Subcutaneous abdominal adipose tissue (tissue), 5 donors: ENCODE data around the gene IKBKE.
"Not testable (repeated sequence)": the region's sequence is repeated elsewhere in the genome, so short reads cannot be mapped to it uniquely, and the experiment has no call there.

Source experiments
- H3K27ac ChIP-seq: one replicate; pipeline ENCODE4 v1.7.0; 2013; ENCODE audit warnings: low read depth, mild to moderate bottlenecking, inconsistent platforms, low read length, moderate library complexity
- H3K27me3 ChIP-seq, 5 donors: one replicate each; pipeline ENCODE4 v1.7.0; 2013; ENCODE audit warnings: low read length in 5 of 5, inconsistent platforms in 1 of 5; ENCODE audit not compliant: control insufficient read depth in 5 of 5, insufficient read depth in 4 of 5
- H3K36me3 ChIP-seq, 5 donors: one replicate each; pipeline ENCODE4 v1.7.0; 2013; ENCODE audit warnings: low read length in 5 of 5; ENCODE audit not compliant: control insufficient read depth in 5 of 5, insufficient read depth in 5 of 5
- H3K4me1 ChIP-seq, 5 donors: one replicate each; pipeline ENCODE4 v1.7.0; 2013; ENCODE audit warnings: low read length in 5 of 5, mild to moderate bottlenecking in 3 of 5, moderate library complexity in 1 of 5; ENCODE audit not compliant: control insufficient read depth in 5 of 5, insufficient read depth in 5 of 5
- H3K4me3 ChIP-seq, 5 donors: one replicate each; pipeline ENCODE4 v1.7.0; 2013; ENCODE audit warnings: low read length in 5 of 5, low read depth in 1 of 5
- H3K9ac ChIP-seq, 5 donors: one replicate each; pipeline ENCODE4 v1.7.0; 2013; ENCODE audit warnings: low read length in 5 of 5, mild to moderate bottlenecking in 4 of 5, moderate library complexity in 3 of 5
- H3K9me3 ChIP-seq, 5 donors: one replicate each; pipeline ENCODE4 v1.7.0; 2013; ENCODE audit warnings: low read length in 5 of 5; ENCODE audit not compliant: control insufficient read depth in 5 of 5
- donor health status: healthy.
- donor health status: healthy.
- donor health status: healthy.
- donor health status: healthy.
- donor health status: healthy.

Gene IKBKE

GRCh38 chr1:206479183-206480125, 9.2 kb downstream of the IKBKE start:
- Histone ChIP-seq H3K9ac (no peak overlapping the region), H3K36me3 (peaks cover 0 to 52% (median 15%) of the 10 kb centered on the region in 5 donors), H3K4me3 (no peak overlapping the region), H3K27me3 (no peaks in the 10 kb centered on the region), H3K9me3 (no peaks in the 10 kb centered on the region), H3K4me1 (no peaks in the 10 kb centered on the region), H3K27ac (no peak overlapping the region)

DNA sequence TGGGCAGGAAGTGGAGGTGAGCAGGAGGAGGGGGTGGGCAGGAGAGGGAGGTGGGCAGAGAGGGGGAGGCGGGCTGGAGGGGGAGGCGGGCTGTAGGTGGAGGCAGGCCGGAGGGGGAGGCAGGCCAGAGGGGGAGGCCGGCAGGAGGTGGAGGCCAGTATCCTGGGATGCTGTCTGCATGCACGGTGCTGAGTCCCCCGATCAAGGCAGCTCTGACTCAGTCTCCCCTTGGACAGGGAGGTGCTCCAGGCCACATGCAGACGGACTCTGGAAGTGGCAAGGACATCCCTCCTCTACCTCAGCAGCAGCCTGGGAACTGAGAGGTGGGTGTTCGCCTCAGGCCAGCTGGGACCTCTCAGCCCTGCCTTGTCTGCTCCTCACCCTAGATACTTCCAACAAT, 9.9 kb downstream of the IKBKE start:
- no peak overlapping the region for H3K27ac ChIP-seq
- no peak overlapping the region for H3K9ac ChIP-seq
- no peaks in the 10 kb centered on the region for H3K27me3 ChIP-seq
- peaks cover 0 to 52% (median 15%) of the 10 kb centered on the region in 5 donors for H3K36me3 ChIP-seq
- no peaks in the 10 kb centered on the region for H3K9me3 ChIP-seq
- H3K4me3 ChIP-seq, result no peak overlapping the region
- no peaks in the 10 kb centered on the region for H3K4me1 ChIP-seq

GRCh38 chr1:206482611-206483010, 12.3 kb downstream of the IKBKE start:
- no peaks in the 10 kb centered on the region for H3K27me3 ChIP-seq
- H3K9me3 ChIP-seq, result no peaks in the 10 kb centered on the region
- H3K4me1 ChIP-seq, result peaks cover 0 to 5% (median 0%) of the 10 kb centered on the region in 5 donors
- H3K27ac ChIP-seq, result no peak overlapping the region
- no peak overlapping the region for H3K4me3 ChIP-seq
- H3K9ac ChIP-seq, result no peak overlapping the region
- H3K36me3 ChIP-seq, result peaks cover 0 to 40% (median 7%) of the 10 kb centered on the region in 5 donors

DNA sequence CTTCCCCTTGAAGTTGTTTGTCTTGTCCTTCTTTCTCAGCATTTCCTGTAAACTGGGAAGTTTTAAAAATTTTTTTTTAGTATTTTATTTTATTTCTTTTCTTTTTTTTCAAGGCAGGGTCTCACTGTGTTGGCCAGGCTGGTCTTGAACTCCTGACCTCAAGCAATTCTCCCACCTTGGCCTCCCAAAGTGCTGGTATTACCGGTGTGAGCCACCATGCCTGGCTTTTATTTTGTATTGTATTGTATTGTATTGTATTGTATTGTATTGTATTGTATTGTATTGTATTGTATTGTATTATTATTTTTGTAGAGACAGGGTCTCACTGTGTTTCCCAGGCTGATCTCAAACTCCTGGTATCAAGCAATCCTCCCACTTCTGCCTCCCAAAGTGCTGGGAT, 13.6 kb downstream of the IKBKE start:
- H3K4me1 ChIP-seq, H3K27ac ChIP-seq, H3K9me3 ChIP-seq, H3K9ac ChIP-seq, H3K4me3 ChIP-seq, H3K27me3 ChIP-seq: not testable (repeated sequence)
- H3K36me3 ChIP-seq, result peaks cover 0 to 35% (median 7%) of the 10 kb centered on the region in 5 donors

DNA sequence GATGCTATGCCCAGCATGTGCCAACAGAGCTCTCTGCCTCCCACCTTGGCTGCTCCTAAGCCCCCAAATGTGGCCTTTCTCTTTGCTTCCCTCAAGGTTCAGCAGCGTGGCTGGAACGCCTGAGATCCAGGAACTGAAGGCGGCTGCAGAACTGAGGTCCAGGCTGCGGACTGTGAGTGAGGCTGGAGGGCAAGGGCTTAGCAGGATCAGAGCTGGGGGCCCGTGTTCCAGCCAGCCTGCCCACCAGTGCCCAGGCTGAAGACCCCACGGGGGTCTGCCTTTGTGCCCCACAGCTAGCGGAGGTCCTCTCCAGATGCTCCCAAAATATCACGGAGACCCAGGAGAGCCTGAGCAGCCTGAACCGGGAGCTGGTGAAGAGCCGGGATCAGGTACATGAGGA, 14.6 kb downstream of the IKBKE start:
- Histone ChIP-seq H3K4me1 (peaks cover 0 to 5% (median 0%) of the 10 kb centered on the region in 5 donors), H3K4me3 (no peak overlapping the region), H3K9ac (no peak overlapping the region), H3K27ac (no peak overlapping the region), H3K9me3 (no peaks in the 10 kb centered on the region), H3K27me3 (no peaks in the 10 kb centered on the region), H3K36me3 (peaks cover 0 to 33% (median 7%) of the 10 kb centered on the region in 5 donors)

DNA sequence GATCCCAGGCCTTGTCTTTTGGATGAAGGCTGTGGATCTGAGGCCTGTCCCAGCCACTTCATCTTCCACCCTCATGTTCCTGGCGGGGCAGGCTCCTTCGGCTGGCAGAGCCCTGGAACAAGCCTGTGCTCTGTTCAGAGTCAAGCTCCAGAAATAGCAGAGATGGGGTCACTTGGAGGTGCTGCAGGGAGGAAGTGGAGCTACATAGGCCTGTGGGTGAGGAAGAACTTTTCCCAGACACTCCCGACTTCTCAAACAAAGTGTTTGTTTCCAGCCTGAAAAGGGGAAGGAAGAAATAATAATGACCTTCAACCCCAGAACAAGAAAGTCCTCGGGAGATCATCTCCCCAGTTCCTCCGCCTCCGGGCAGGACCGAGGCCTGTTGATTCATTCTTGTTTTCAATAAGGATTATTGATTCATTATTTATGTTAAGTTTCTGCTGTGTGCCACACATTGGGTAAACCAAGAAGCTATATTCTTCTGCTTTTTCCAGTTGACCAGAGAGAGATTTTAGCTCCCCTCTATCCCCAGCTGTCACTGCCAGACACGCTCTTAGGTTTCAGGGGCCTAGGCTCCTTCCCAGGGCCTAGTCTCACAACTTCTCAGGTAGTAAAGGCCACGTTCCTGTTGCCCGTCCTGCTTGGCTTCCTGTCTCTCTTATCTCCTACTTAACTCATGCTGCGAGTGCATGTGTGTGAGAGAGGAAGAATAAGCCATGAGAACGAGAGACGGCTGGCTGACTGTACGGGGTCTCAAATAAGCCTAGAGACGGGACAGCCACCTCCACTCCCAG, 16.9 kb downstream of the IKBKE start:
- Histone ChIP-seq H3K9me3 (no peaks in the 10 kb centered on the region), H3K9ac (no peak overlapping the region), H3K4me3 (no peak overlapping the region), H3K27ac (no peak overlapping the region), H3K36me3 (peaks cover 0 to 44% (median 3%) of the 10 kb centered on the region in 5 donors), H3K27me3 (no peaks in the 10 kb centered on the region), H3K4me1 (peaks cover 0 to 15% (median 2%) of the 10 kb centered on the region in 5 donors)

DNA sequence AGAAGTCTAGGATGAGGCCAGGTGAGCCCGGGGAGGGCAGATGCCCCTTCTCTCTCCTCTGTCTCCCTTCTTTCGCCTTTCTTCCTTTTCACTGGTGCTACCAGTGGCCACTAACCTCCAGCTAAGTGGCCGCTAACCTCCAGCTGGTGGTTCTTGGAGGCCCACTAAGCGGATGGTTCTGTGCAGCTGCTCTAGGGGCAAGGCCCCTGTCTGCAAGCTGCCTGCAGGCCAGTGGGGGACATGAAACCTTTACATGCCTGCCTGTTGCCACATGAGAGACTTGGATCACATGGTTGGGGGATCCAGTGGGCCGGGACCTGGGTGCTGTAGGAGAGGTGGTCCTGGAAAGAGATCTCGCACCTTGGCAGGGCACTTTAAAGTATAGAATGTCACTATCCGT, 17.7 kb downstream of the IKBKE start:
- Histone ChIP-seq H3K9me3 (no peaks in the 10 kb centered on the region), H3K4me1 (peaks cover 0 to 15% (median 3%) of the 10 kb centered on the region in 5 donors)

GRCh38 chr1:206488466-206488865, 18.2 kb downstream of the IKBKE start:
- Histone ChIP-seq H3K27ac (no peak overlapping the region), H3K27me3 (no peaks in the 10 kb centered on the region), H3K9me3 (no peaks in the 10 kb centered on the region), H3K4me3 (no peak overlapping the region), H3K36me3 (peaks cover 0 to 44% (median 0%) of the 10 kb centered on the region in 5 donors), H3K9ac (no peak overlapping the region), H3K4me1 (peaks cover 0 to 15% (median 3%) of the 10 kb centered on the region in 5 donors)

More for the DNA sequence above, 17.7 kb downstream of the IKBKE start:
- H3K27me3 ChIP-seq, result no peaks in the 10 kb centered on the region
- peaks cover 0 to 45% (median 0%) of the 10 kb centered on the region in 5 donors for H3K36me3 ChIP-seq
- H3K27ac ChIP-seq, result no peak overlapping the region
- H3K9ac ChIP-seq, result no peak overlapping the region
- H3K4me3 ChIP-seq, result no peak overlapping the region

- H3K36me3 ChIP-seq, result peaks cover 0 to 40% (median 0%) of the 10 kb centered on the region in 5 donors
- H3K4me1 ChIP-seq, result peaks cover 3 to 20% (median 7%) of the 10 kb centered on the region in 5 donors
- H3K27ac ChIP-seq, result no peak overlapping the region
- H3K9me3 ChIP-seq, result no peaks in the 10 kb centered on the region
- no peaks in the 10 kb centered on the region for H3K27me3 ChIP-seq
- no peak overlapping the region for H3K9ac ChIP-seq
- no peak overlapping the region for H3K4me3 ChIP-seq
Observed at GRCh38 chr1:206489980-206490770, 19.9 kb downstream of the IKBKE start.
